K562 (cell line): Measurements from ENCODE around the gene LAIR1.

Source experiments
- CAMTA2 ChIP-seq: fragments of 250-450 bp; sonication (Bioruptor Pico); conservative IDR thresholded peaks from 2 replicates; pipeline ENCODE4 v1.5.1; 2022
- CHD7 ChIP-seq: fragments of 200-600 bp; sonication (generic); IDR thresholded peaks from one replicate; pipeline ENCODE4 v1.6.1; 2012; ENCODE audit warnings: mild to moderate bottlenecking, low read depth, low read length, inconsistent platforms
- CTCF ChIP-seq, 3 experiments: IDR thresholded peaks in 2 of 3; conservative IDR thresholded peaks in 1 of 3; 2 replicates each; pipeline ENCODE4 v1.5.1; 2011 to 2012; ENCODE audit warnings: low read length in 3 of 3, mild to moderate bottlenecking in 3 of 3, control low read depth in 2 of 3, improper control_type of control experiment in 1 of 3, inconsistent platforms in 1 of 3, low read depth in 1 of 3, mixed read lengths in 1 of 3, moderate library complexity in 1 of 3; ENCODE audit not compliant: insufficient read depth in 2 of 3
- EHMT2 ChIP-seq: fragments of 450-650 bp; IDR thresholded peaks from 2 replicates; pipeline ENCODE4 v1.6.1; 2018; ENCODE audit warnings: antibody characterized with exemption
- ILK ChIP-seq: fragments of 450-650 bp; IDR thresholded peaks from 2 replicates; pipeline ENCODE4 v1.6.1; 2016; ENCODE audit warnings: missing genetic modification characterization, low read depth, mild to moderate bottlenecking, missing compliant biosample characterization, moderate library complexity, borderline replicate concordance
- KDM4B ChIP-seq, 2 experiments: fragments of 450-650 bp in 1 of 2; sonication (generic) in 1 of 2; IDR thresholded peaks; 2 replicates each; pipeline ENCODE4 v1.6.1; 2016 to 2017; ENCODE audit warnings: borderline replicate concordance in 2 of 2, antibody characterized with exemption in 1 of 2, low read depth in 1 of 2, mild to moderate bottlenecking in 1 of 2
- NR2C2 ChIP-seq, 2 experiments: fragments of 200-800 bp in 1 of 2; sonication (Bioruptor generic) in 1 of 2; sonication (generic) in 1 of 2; formaldehyde crosslinking in 1 of 2; IDR thresholded peaks; 2 replicates each; pipeline versions ENCODE4 v1.6.1 to v1.8.0; 2016 to 2022; ENCODE audit warnings: mild to moderate bottlenecking in 1 of 2, missing compliant biosample characterization in 1 of 2, missing genetic modification characterization in 1 of 2, missing genetic modification reagents in 1 of 2
- POLR2A ChIP-seq: fragments of 450-650 bp; conservative IDR thresholded peaks from 2 replicates; pipeline ENCODE4 v1.6.1; 2016
- PTRF ChIP-seq: fragments of 450-650 bp; IDR thresholded peaks from 2 replicates; pipeline ENCODE4 v1.6.1; 2016; ENCODE audit warnings: mild to moderate bottlenecking, missing genetic modification characterization, missing compliant biosample characterization
- RBBP5 ChIP-seq: fragments of 200-600 bp; sonication (generic); IDR thresholded peaks from 2 replicates; pipeline ENCODE4 v1.6.1; 2012; ENCODE audit warnings: borderline replicate concordance, mild to moderate bottlenecking, low read length, control low read depth, inconsistent platforms; ENCODE audit not compliant: insufficient read depth, poor library complexity, severe bottlenecking
- SMAD3 ChIP-seq: fragments of 450-650 bp; formaldehyde crosslinking; conservative IDR thresholded peaks from 2 replicates; pipeline ENCODE4 v1.4.0; 2020; ENCODE audit warnings: mild to moderate bottlenecking
- STAT5A ChIP-seq: IDR thresholded peaks from 2 replicates; pipeline ENCODE4 v1.6.1; 2012; ENCODE audit warnings: low read length, inconsistent platforms, borderline replicate concordance
- TEAD4 ChIP-seq, 2 experiments: sonication (generic) in 1 of 2; formaldehyde crosslinking in 1 of 2; IDR thresholded peaks; 2 replicates each; pipeline versions ENCODE4 v1.6.1 to v1.8.0; 2012 to 2022; ENCODE audit warnings: borderline replicate concordance in 1 of 2, inconsistent platforms in 1 of 2, low read length in 1 of 2, mild to moderate bottlenecking in 1 of 2, missing genetic modification reagents in 1 of 2
- ZNF212 ChIP-seq: fragments of 450-650 bp; formaldehyde crosslinking; IDR thresholded peaks from 2 replicates; pipeline ENCODE4 v1.4.0; 2020; ENCODE audit warnings: mild to moderate bottlenecking

GRCh38 chr19:54343868-54344267, 20.9 kb downstream of the LAIR1 start:
- TF ChIP-seq KDM4B (IDR thresholded peaks at IDR 0.05; ENCODE audit: borderline replicate concordance in 2 of 2, low read depth in 1 of 2) (no peak), SMAD3 (no peak), PTRF (tag) (no peak), CAMTA2 (CRISPR knock-in tag) (no peak), POLR2A (no peak), EHMT2 (no peak), ZNF212 (no peak), ILK (tag) (no peak), CHD7 (no peak), STAT5A (no peak), CTCF (IDR thresholded peaks at IDR 0.05 in 2 of 3, conservative IDR thresholded peaks at IDR 0.05 in 1 of 3; ENCODE audit: insufficient read depth in 2 of 3, low read depth in 1 of 3, low read length in 3 of 3) (no peak), RBBP5 (no peak), TEAD4 (IDR thresholded peaks at IDR 0.05; ENCODE audit: low read length) (no peak), TEAD4 (CRISPR knock-in tag; IDR thresholded peaks at IDR 0.05; ENCODE audit: borderline replicate concordance) (no peak), NR2C2 (CRISPR knock-in tag; IDR thresholded peaks at IDR 0.05) (no peak), NR2C2 (tag; IDR thresholded peaks at IDR 0.05) (no peak)
